Measurements from ENCODE around the gene FUOM. TPM values are rescaled to one million over a fixed set of nuclear protein-coding genes. Genes with fewer than 3 reads are reported as not detected.
A peak's percentile ranks its signal among the peaks of the same experiment; 100 is the strongest.

Gene FUOM
- total and polyA plus RNA-seq, 9 of the 15 experiments (the other 6 are each of a cell fraction or from before 2014, with no cell fraction given): 1.8 to 96.1 (median 27.0) TPM

GRCh38 chr10:133384071-133384470 lies 26.3 kb upstream of the FUOM start (continued):
- no peak for TF ChIP-seq BCLAF1 (IDR thresholded peaks at IDR 0.05; ENCODE audit: borderline replicate concordance in 1 of 2, control insufficient read depth in 1 of 2, low read depth in 2 of 2, low read length in 1 of 2)

GRCh38 chr10:133383551-133383950 lies 25.7 kb upstream of the FUOM start:
- in situ Hi-C loops (cut with MboI) (no loop called here), intact Hi-C loops (cut with micrococcal nuclease) (no loop called here)
- H3K4me2 ChIP-seq (ENCODE audit: insufficient read depth, low read length): no peak overlapping the region
- ChIA-PET POLR2A (no interaction called here), CTCF (ENCODE audit: low intra/inter-chr PET ratio) (no interaction called here)
- no TSS peak for BruUV-seq (replicated peaks)
- H3K4me3 ChIP-seq: no peak overlapping the region
- H3K36me3 ChIP-seq (ENCODE audit: control insufficient read depth, insufficient read depth, low read length): no peaks in the 10 kb centered on the region
- H3K9me1 ChIP-seq (ENCODE audit: control insufficient read depth, insufficient read depth, low read length): no peaks in the 10 kb centered on the region
- no peaks in the 10 kb centered on the region; the same call in 2 of the 3 replicates for H3K79me2 ChIP-seq (ENCODE audit: control insufficient read depth, insufficient read depth, low read length)
- WGBS (ENCODE audit: insufficient coverage, low coverage, missing lambda C conversion rate): 90% methylated on average over 2 of the region's 4 CpGs
- no peaks in the 10 kb centered on the region for H3K9me3 ChIP-seq (replicated peaks; ENCODE audit: control insufficient read depth, insufficient read depth, low read depth, low read length)
- FAIRE-seq (no peak), DNase-seq (ENCODE audit: extremely low read depth in 1 of 4, low spot score in 3 of 4) (no peak), ATAC-seq (no peak)
- peaks cover 0 to 30% of the 10 kb centered on the region in 2 experiments; a peak in 3 of 5 replicates for H3K4me1 ChIP-seq (replicated peaks in 1 of 2; ENCODE audit: control insufficient read depth in 2 of 2, insufficient read depth in 2 of 2, low read length in 2 of 2)
- no peaks in the 10 kb centered on the region for H4K20me1 ChIP-seq (replicated peaks; ENCODE audit: control insufficient read depth, insufficient read depth, low read length)
- H3K27ac ChIP-seq (ENCODE audit: extremely low read depth, low read depth, low read length): no peak overlapping the region
- TF ChIP-seq ZNF121 (CRISPR knock-in tag; conservative IDR thresholded peaks at IDR 0.05): 0 out of 2 replicates have a peak, but pooled peaks have one; percentile 12
- no peak for TF ChIP-seq FOXK2 (conservative IDR thresholded peaks at IDR 0.05 in 1 of 2, IDR thresholded peaks at IDR 0.05 in 1 of 2; ENCODE audit: low read depth in 2 of 2)
- H3K27me3 ChIP-seq (ENCODE audit: control insufficient read depth in 2 of 2, insufficient read depth in 2 of 2, low read length in 2 of 2): no peaks in the 10 kb centered on the region
- H2AFZ ChIP-seq (ENCODE audit: low read depth, low read length): no peak overlapping the region
- H3K9ac ChIP-seq (ENCODE audit: insufficient read depth in 1 of 2, low read depth in 2 of 2, low read length in 2 of 2): no peak overlapping the region

Data from K562 (cell line).